ENCODE results near the gene AP2A1. TPM values are rescaled to one million over a fixed set of nuclear protein-coding genes. Genes with fewer than 3 reads are reported as not detected.
A peak's percentile ranks its signal among the peaks of the same experiment; 100 is the strongest.

Gene AP2A1
- total RNA-seq, 1 donor from 2014 or later = 168 TPM

- peaks cover 16% of the 10 kb centered on the region for H3K4me1 ChIP-seq (ENCODE audit: insufficient read depth, low read length)
- DNase-seq (ENCODE audit: low read depth) (peak; percentile 51), FAIRE-seq (no peak)
- peaks cover 9% of the 10 kb centered on the region for H4K20me1 ChIP-seq (ENCODE audit: insufficient read depth, low read length)
- H3K36me3 ChIP-seq (ENCODE audit: insufficient read depth, low read length) = peaks cover 3% of the 10 kb centered on the region
- H2AFZ ChIP-seq (ENCODE audit: low read depth, low read length) = peak overlapping the region; percentile 67
- peak overlapping the region; percentile 78 for H3K9ac ChIP-seq (ENCODE audit: low read length)
- H3K27me3 ChIP-seq (ENCODE audit: insufficient read depth, low read length) = no peaks in the 10 kb centered on the region
- H3K27ac Mint-ChIP-seq (ENCODE audit: unreplicated experiment) = no peak overlapping the region
- H3K79me2 ChIP-seq (ENCODE audit: insufficient read depth, low read length) = no peaks in the 10 kb centered on the region
- peaks cover 5% of the 10 kb centered on the region for H3K4me1 Mint-ChIP-seq (ENCODE audit: low read depth, unreplicated experiment)
- peaks cover 9% of the 10 kb centered on the region for H3K36me3 Mint-ChIP-seq (ENCODE audit: low read depth, unreplicated experiment)
- H3K4me2 ChIP-seq (ENCODE audit: low read length) = peak overlapping the region; percentile 95
- TF ChIP-seq EZH2 (IDR thresholded peaks at IDR 0.05; ENCODE audit: insufficient read depth, low read length) (no peak), CTCF (IDR thresholded peaks at IDR 0.05; ENCODE audit: insufficient read depth, low read depth, low read length) (no peak)
- no peaks in the 10 kb centered on the region for H3K9me3 ChIP-seq (ENCODE audit: insufficient read depth, low read depth, low read length)
- peak overlapping the region; percentile 76 for H3K4me3 Mint-ChIP-seq (ENCODE audit: unreplicated experiment)
- H3K4me3 ChIP-seq (ENCODE audit: insufficient read depth, low read depth, low read length) = peak overlapping the region; percentile 61
- no peak overlapping the region for H3K27ac ChIP-seq (ENCODE audit: low read depth, low read length)
- H3K9me3 Mint-ChIP-seq (ENCODE audit: unreplicated experiment) = no peaks in the 10 kb centered on the region
- no peaks in the 10 kb centered on the region for H3K27me3 Mint-ChIP-seq (ENCODE audit: low read depth, unreplicated experiment)
These were observed 41.9 kb downstream of the AP2A1 start for GRCh38 chr19:49808711-49809159.

- peak overlapping the region; percentile 95 for H3K4me2 ChIP-seq (ENCODE audit: low read length)
- H2AFZ ChIP-seq (ENCODE audit: low read depth, low read length) = peak overlapping the region; percentile 67
- no peak for TF ChIP-seq EZH2 (IDR thresholded peaks at IDR 0.05; ENCODE audit: insufficient read depth, low read length)
- TF ChIP-seq CTCF (IDR thresholded peaks at IDR 0.05; ENCODE audit: insufficient read depth, low read depth, low read length) = no peak
- no peak overlapping the region for H3K27ac ChIP-seq (ENCODE audit: low read depth, low read length)
- no peaks in the 10 kb centered on the region for H3K79me2 ChIP-seq (ENCODE audit: insufficient read depth, low read length)
- Mint-ChIP-seq H3K36me3 (ENCODE audit: low read depth, unreplicated experiment) (peaks cover 9% of the 10 kb centered on the region), H3K4me1 (ENCODE audit: low read depth, unreplicated experiment) (peaks cover 5% of the 10 kb centered on the region), H3K27me3 (ENCODE audit: low read depth, unreplicated experiment) (no peaks in the 10 kb centered on the region), H3K27ac (ENCODE audit: unreplicated experiment) (no peak overlapping the region), H3K4me3 (ENCODE audit: unreplicated experiment) (peak overlapping the region; percentile 76), H3K9me3 (ENCODE audit: unreplicated experiment) (no peaks in the 10 kb centered on the region)
- H3K36me3 ChIP-seq (ENCODE audit: insufficient read depth, low read length) = peaks cover 3% of the 10 kb centered on the region
- FAIRE-seq (no peak), DNase-seq (ENCODE audit: low read depth) (peak; percentile 16)
- H3K4me3 ChIP-seq (ENCODE audit: insufficient read depth, low read depth, low read length) = peak overlapping the region; percentile 61
- H3K27me3 ChIP-seq (ENCODE audit: insufficient read depth, low read length) = no peaks in the 10 kb centered on the region
- H3K4me1 ChIP-seq (ENCODE audit: insufficient read depth, low read length) = peaks cover 20% of the 10 kb centered on the region
- H4K20me1 ChIP-seq (ENCODE audit: insufficient read depth, low read length) = peaks cover 9% of the 10 kb centered on the region
- peak overlapping the region; percentile 78 for H3K9ac ChIP-seq (ENCODE audit: low read length)
- no peaks in the 10 kb centered on the region for H3K9me3 ChIP-seq (ENCODE audit: insufficient read depth, low read depth, low read length)
These were observed 42.5 kb downstream of the AP2A1 start for GRCh38 chr19:49809160-49809940.

- TF ChIP-seq CTCF (IDR thresholded peaks at IDR 0.05; ENCODE audit: insufficient read depth, low read depth, low read length) = no peak
- TF ChIP-seq EZH2 (IDR thresholded peaks at IDR 0.05; ENCODE audit: insufficient read depth, low read length) = no peak
- Histone ChIP-seq H3K4me3 (ENCODE audit: insufficient read depth, low read depth, low read length) (no peak overlapping the region), H3K79me2 (ENCODE audit: insufficient read depth, low read length) (no peaks in the 10 kb centered on the region), H3K27me3 (ENCODE audit: insufficient read depth, low read length) (no peaks in the 10 kb centered on the region), H3K4me1 (ENCODE audit: insufficient read depth, low read length) (peaks cover 20% of the 10 kb centered on the region), H3K9me3 (ENCODE audit: insufficient read depth, low read depth, low read length) (no peaks in the 10 kb centered on the region), H3K4me2 (ENCODE audit: low read length) (peak overlapping the region; percentile 95), H3K9ac (ENCODE audit: low read length) (peak overlapping the region; percentile 78), H3K27ac (ENCODE audit: low read depth, low read length) (no peak overlapping the region), H3K36me3 (ENCODE audit: insufficient read depth, low read length) (no peaks in the 10 kb centered on the region), H2AFZ (ENCODE audit: low read depth, low read length) (no peak overlapping the region), H4K20me1 (ENCODE audit: insufficient read depth, low read length) (peaks cover 9% of the 10 kb centered on the region)
- peaks cover 5% of the 10 kb centered on the region for H3K4me1 Mint-ChIP-seq (ENCODE audit: low read depth, unreplicated experiment)
- H3K27me3 Mint-ChIP-seq (ENCODE audit: low read depth, unreplicated experiment) = no peaks in the 10 kb centered on the region
- FAIRE-seq (no peak), DNase-seq (ENCODE audit: low read depth) (no peak)
- no peak overlapping the region for H3K27ac Mint-ChIP-seq (ENCODE audit: unreplicated experiment)
- H3K4me3 Mint-ChIP-seq (ENCODE audit: unreplicated experiment) = peak overlapping the region; percentile 57
- H3K9me3 Mint-ChIP-seq (ENCODE audit: unreplicated experiment) = no peaks in the 10 kb centered on the region
- H3K36me3 Mint-ChIP-seq (ENCODE audit: low read depth, unreplicated experiment) = peaks cover 9% of the 10 kb centered on the region
These were observed 43.2 kb downstream of the AP2A1 start for GRCh38 chr19:49809941-49810389.

All from astrocyte (in vitro differentiated cells and primary cell).